ENCODE results near the gene PCDHA6. TPM values are rescaled to one million over a fixed set of nuclear protein-coding genes. Genes with fewer than 3 reads are reported as not detected.
A peak's percentile ranks its signal among the peaks of the same experiment; 100 is the strongest.

The PCDHA6 gene
- total RNA-seq, 1 experiment from 2014 or later: not detected

DNA sequence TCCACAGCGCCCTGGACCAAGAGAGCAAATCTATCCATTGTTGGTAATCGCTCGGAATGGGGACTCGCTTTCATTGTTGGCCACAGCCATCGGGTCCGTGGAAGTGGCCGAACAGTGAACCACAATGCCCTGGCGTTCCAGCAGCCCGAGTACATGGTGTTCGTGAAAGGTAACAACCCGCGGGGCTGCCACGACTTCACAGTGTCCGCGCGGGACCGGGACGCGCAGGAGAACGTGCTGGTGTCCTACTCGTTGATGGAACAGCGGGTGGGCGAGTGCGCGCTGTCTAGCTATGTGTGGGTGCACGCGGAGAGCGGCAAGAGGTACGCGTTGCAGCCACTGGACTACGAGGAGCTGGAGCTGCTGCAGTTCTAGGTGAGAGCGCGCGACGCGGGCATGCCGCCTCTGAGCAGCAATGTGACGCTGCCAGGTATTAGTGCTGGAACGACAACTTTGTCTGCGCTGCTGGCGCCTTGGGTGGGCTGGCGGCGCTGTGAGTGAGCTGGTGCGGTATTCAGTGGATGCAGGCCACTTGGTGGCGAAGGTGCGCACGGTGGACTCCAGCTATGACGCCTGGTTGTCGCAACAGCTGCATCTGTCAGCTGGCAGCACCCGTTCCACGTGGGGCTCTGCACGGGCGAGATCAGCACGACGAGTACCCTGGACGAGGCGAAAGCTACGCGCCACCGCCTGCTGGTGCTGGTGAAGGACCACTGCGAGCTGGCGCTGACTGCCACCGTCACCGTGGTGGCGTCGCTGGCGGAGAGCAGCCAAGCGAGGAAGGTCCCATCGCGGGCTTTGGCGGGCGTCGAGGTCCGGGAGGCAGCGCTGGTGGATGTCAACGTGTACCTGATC, 34.9 kb downstream of the PCDHA6 start:
- no peaks in the 10 kb centered on the region for H4K20me1 ChIP-seq (ENCODE audit: insufficient read depth)
- ChIA-PET CTCF (no interaction called here), POLR2A (ENCODE audit: unreplicated experiment) (no interaction called here)
- intact Hi-C loops (cut with micrococcal nuclease; ENCODE audit: unreplicated experiment): no loop called here
- no peak overlapping the region for H3K27ac ChIP-seq
- H3K4me1 ChIP-seq (replicated peaks; ENCODE audit: insufficient read depth): no peaks in the 10 kb centered on the region
- TF ChIP-seq EZH2 (IDR thresholded peaks at IDR 0.05; ENCODE audit: low read depth): no peak
- TF ChIP-seq, protein P1, sequence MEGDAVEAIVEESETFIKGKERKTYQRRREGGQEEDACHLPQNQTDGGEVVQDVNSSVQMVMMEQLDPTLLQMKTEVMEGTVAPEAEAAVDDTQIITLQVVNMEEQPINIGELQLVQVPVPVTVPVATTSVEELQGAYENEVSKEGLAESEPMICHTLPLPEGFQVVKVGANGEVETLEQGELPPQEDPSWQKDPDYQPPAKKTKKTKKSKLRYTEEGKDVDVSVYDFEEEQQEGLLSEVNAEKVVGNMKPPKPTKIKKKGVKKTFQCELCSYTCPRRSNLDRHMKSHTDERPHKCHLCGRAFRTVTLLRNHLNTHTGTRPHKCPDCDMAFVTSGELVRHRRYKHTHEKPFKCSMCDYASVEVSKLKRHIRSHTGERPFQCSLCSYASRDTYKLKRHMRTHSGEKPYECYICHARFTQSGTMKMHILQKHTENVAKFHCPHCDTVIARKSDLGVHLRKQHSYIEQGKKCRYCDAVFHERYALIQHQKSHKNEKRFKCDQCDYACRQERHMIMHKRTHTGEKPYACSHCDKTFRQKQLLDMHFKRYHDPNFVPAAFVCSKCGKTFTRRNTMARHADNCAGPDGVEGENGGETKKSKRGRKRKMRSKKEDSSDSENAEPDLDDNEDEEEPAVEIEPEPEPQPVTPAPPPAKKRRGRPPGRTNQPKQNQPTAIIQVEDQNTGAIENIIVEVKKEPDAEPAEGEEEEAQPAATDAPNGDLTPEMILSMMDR (conservative IDR thresholded peaks at IDR 0.05): no peak
- no peak overlapping the region for H2AFZ ChIP-seq
- H3K36me3 ChIP-seq (ENCODE audit: low read depth): no peaks in the 10 kb centered on the region
- H3K4me2 ChIP-seq: no peak overlapping the region
- no peaks in the 10 kb centered on the region for H3K27me3 ChIP-seq (ENCODE audit: insufficient read depth, low read depth)
- no peak for DNase-seq
- no peaks in the 10 kb centered on the region for H3K9me2 ChIP-seq (ENCODE audit: insufficient read depth)
- no TSS peak for BruUV-seq (replicated peaks)
- no peaks in the 10 kb centered on the region for H3K79me2 ChIP-seq (ENCODE audit: low read depth)
- no peaks in the 10 kb centered on the region for H3F3A ChIP-seq (ENCODE audit: insufficient read depth, low read depth)
- no peaks in the 10 kb centered on the region for H3K9me3 ChIP-seq (ENCODE audit: insufficient read depth, low read depth)
- H3K4me3 ChIP-seq: no peak overlapping the region

DNA sequence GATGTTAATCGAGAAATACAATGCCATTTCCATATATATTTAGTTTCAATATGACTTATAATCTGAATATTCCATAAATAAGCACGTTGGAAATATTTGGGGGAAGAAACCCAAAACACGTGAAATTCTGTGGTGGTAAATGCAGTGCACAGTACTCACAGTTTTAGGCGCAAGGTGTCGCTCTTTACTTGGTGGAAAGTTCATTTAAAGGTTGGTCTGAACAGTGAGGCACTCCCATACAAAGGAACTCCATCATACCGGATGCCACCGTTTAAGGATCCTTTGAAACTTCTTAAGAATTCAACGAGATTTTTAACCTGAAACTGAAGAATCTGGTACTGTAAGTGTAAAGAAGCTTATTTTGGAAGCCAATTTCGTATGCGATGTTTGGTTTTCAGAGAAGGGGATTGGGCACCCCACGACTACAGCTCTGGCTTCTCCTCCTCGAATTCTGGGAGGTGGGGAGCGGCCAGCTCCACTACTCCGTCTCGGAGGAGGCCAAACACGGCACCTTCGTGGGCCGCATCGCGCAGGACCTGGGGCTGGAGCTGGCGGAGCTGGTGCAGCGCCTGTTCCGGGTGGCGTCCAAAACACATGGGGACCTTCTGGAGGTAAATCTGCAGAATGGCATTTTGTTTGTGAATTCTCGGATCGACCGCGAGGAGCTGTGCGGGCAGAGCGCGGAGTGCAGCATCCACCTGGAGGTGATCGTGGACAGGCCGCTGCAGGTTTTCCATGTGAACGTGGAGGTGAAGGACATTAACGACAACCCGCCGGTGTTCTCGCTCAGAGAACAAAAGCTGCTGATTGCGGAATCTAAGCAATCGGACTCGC, 41.2 kb downstream of the PCDHA6 start, which contains the start of gene PCDHA11:
PCDHA11 (plus strand) TSS at position 237 of the 834 bp plus-strand sequence; CDS start at position 384, 147 bp downstream.
- DNase-seq: no peak
- Histone ChIP-seq H3K27me3 (ENCODE audit: insufficient read depth, low read depth) (no peaks in the 10 kb centered on the region), H4K20me1 (ENCODE audit: insufficient read depth) (no peaks in the 10 kb centered on the region), H3K79me2 (ENCODE audit: low read depth) (no peaks in the 10 kb centered on the region), H3K27ac (no peak within 1 kb of the TSS), H3F3A (ENCODE audit: insufficient read depth, low read depth) (no peaks in the 10 kb centered on the region), H3K9me3 (ENCODE audit: insufficient read depth, low read depth) (no peaks in the 10 kb centered on the region), H3K36me3 (ENCODE audit: low read depth) (no peaks in the 10 kb centered on the region), H2AFZ (no peak within 1 kb of the TSS), H3K9me2 (ENCODE audit: insufficient read depth) (no peaks in the 10 kb centered on the region), H3K4me3 (no peak within 1 kb of the TSS), H3K4me1 (replicated peaks; ENCODE audit: insufficient read depth) (no peaks in the 10 kb centered on the region), H3K4me2 (peak within 1 kb of the TSS; percentile 6)
- CTCF ChIA-PET: interaction anchor here (0.6 to 1.1 kb wide), 3 partner anchors 32 to 171 kb away, joined by 3 to 9 read pairs (median 3); no protein-coding TSS in a partner anchor
- POLR2A ChIA-PET (ENCODE audit: unreplicated experiment): no interaction called here
- BruUV-seq (replicated peaks): no TSS peak
- intact Hi-C loops (cut with micrococcal nuclease; ENCODE audit: unreplicated experiment): loop anchor here (1.0 to 2.0 kb wide), 2 partner anchors 58 to 172 kb away; partner anchors contain the start of gene PCDHAC1
- no peak for TF ChIP-seq EZH2 (IDR thresholded peaks at IDR 0.05; ENCODE audit: low read depth)
- TF ChIP-seq, protein P1 (conservative IDR thresholded peaks at IDR 0.05): peak; percentile 44; the same call in 1 of the 2 replicates

DNA sequence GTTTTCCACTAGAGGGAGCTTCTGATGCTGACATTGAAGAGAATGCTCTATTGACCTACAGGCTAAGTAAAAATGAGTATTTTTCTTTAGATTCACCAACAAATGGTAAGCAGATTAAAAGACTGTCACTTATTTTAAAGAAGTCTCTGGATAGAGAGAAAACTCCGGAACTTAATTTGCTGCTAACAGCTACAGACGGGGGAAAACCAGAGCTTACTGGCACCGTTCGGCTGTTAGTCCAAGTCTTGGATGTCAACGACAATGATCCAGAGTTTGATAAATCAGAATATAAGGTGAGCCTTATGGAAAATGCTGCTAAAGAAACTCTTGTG, 41.8 kb downstream of the PCDHA6 start:
- H3K4me1 ChIP-seq (replicated peaks; ENCODE audit: insufficient read depth): no peaks in the 10 kb centered on the region
- no peak overlapping the region for H3K4me3 ChIP-seq
- CTCF ChIA-PET: interaction anchor here (0.6 to 1.1 kb wide), 4 partner anchors 31 to 273 kb away, joined by 3 to 9 read pairs (median 4); no protein-coding TSS in a partner anchor
- BruUV-seq (replicated peaks): no TSS peak
- H3K27ac ChIP-seq: no peak overlapping the region
- intact Hi-C loops (cut with micrococcal nuclease; ENCODE audit: unreplicated experiment): loop anchor here (2.0 kb wide), 1 partner anchor 57 kb away; the partner anchor contains the start of gene PCDHAC1
- H3K9me3 ChIP-seq (ENCODE audit: insufficient read depth, low read depth): no peaks in the 10 kb centered on the region
- H3K79me2 ChIP-seq (ENCODE audit: low read depth): no peaks in the 10 kb centered on the region
- POLR2A ChIA-PET (ENCODE audit: unreplicated experiment): no interaction called here
- TF ChIP-seq, protein P1 (conservative IDR thresholded peaks at IDR 0.05): no peak
- no peak for TF ChIP-seq EZH2 (IDR thresholded peaks at IDR 0.05; ENCODE audit: low read depth)
- no peaks in the 10 kb centered on the region for H3K36me3 ChIP-seq (ENCODE audit: low read depth)
- H3K9me2 ChIP-seq (ENCODE audit: insufficient read depth): no peaks in the 10 kb centered on the region
- no peaks in the 10 kb centered on the region for H3K27me3 ChIP-seq (ENCODE audit: insufficient read depth, low read depth)
- no peaks in the 10 kb centered on the region for H4K20me1 ChIP-seq (ENCODE audit: insufficient read depth)
- no peak overlapping the region for H3K4me2 ChIP-seq
- H3F3A ChIP-seq (ENCODE audit: insufficient read depth, low read depth): no peaks in the 10 kb centered on the region
- DNase-seq: no peak
- H2AFZ ChIP-seq: no peak overlapping the region
